NT2/D1 (cell line): Measurements from ENCODE around the gene ERAS.
"Not testable (repeated sequence)": the region's sequence is repeated elsewhere in the genome, so short reads cannot be mapped to it uniquely, and the experiment has no call there.

Experiments used
- DNase-seq: peaks from one replicate; pipeline ENCODE4 v3.0.0-alpha.2; 2011; ENCODE audit warnings: low read depth, low spot score
- H3K27me3 ChIP-seq: 2 replicates; pipeline ENCODE4 v1.6.0; 2011; ENCODE audit warnings: mild to moderate bottlenecking; ENCODE audit not compliant: insufficient read length, insufficient read depth
- H3K36me3 ChIP-seq: 2 replicates; pipeline ENCODE4 v1.6.1; 2011; ENCODE audit warnings: mild to moderate bottlenecking, low read length, mixed read lengths; ENCODE audit not compliant: insufficient read depth, insufficient read length
- H3K4me1 ChIP-seq: 2 replicates; pipeline ENCODE4 v1.5.1; 2011; ENCODE audit not compliant: insufficient read depth, insufficient read length
- H3K4me3 ChIP-seq: 2 replicates; pipeline ENCODE4 v1.5.1; 2011; ENCODE audit warnings: low read depth; ENCODE audit not compliant: insufficient read length
- H3K9ac ChIP-seq: 2 replicates; pipeline ENCODE4 v1.6.0; 2011; ENCODE audit warnings: low read depth; ENCODE audit not compliant: insufficient read length
- H3K9me3 ChIP-seq: 2 replicates; pipeline ENCODE4 v1.5.1; 2011; ENCODE audit warnings: mild to moderate bottlenecking, low read length; ENCODE audit not compliant: insufficient read depth
- SUZ12 ChIP-seq: IDR thresholded peaks from 2 replicates; pipeline ENCODE4 v1.6.1; 2011; ENCODE audit not compliant: insufficient read length, insufficient read depth; ENCODE audit errors: extremely low read depth
- YY1 ChIP-seq: IDR thresholded peaks from 2 replicates; pipeline ENCODE4 v1.6.1; 2011; ENCODE audit not compliant: insufficient read length, insufficient read depth
- ZNF274 ChIP-seq: IDR thresholded peaks from 2 replicates; pipeline ENCODE4 v1.6.1; 2011; ENCODE audit warnings: mild to moderate bottlenecking, low read depth, low read length

The ERAS gene

GRCh38 chrX:48814722-48815121 lies 11.6 kb upstream of the ERAS start:
- DNase-seq, result no peak
- Histone ChIP-seq H3K9ac (no peak overlapping the region), H3K4me3 (no peak overlapping the region), H3K36me3 (peaks cover 47% of the 10 kb centered on the region), H3K4me1 (peaks cover 3% of the 10 kb centered on the region), H3K27me3 (no peaks in the 10 kb centered on the region), H3K9me3 (no peaks in the 10 kb centered on the region)
- TF ChIP-seq SUZ12, result no peak
- TF ChIP-seq ZNF274, result no peak
- TF ChIP-seq YY1, result no peak

GRCh38 chrX:48815266-48815665 lies 11.0 kb upstream of the ERAS start:
- no peak overlapping the region for H3K9ac ChIP-seq
- TF ChIP-seq ZNF274 (no peak), SUZ12 (no peak), YY1 (no peak)
- H3K27me3 ChIP-seq, result no peaks in the 10 kb centered on the region
- H3K4me3 ChIP-seq, result no peak overlapping the region
- H3K4me1 ChIP-seq, result peaks cover 3% of the 10 kb centered on the region
- DNase-seq, result no peak
- peaks cover 52% of the 10 kb centered on the region for H3K36me3 ChIP-seq
- no peaks in the 10 kb centered on the region for H3K9me3 ChIP-seq

GRCh38 chrX:48816014-48816810 lies 10.1 kb upstream of the ERAS start:
- DNase-seq, result no peak
- no peak overlapping the region for H3K9ac ChIP-seq

DNA sequence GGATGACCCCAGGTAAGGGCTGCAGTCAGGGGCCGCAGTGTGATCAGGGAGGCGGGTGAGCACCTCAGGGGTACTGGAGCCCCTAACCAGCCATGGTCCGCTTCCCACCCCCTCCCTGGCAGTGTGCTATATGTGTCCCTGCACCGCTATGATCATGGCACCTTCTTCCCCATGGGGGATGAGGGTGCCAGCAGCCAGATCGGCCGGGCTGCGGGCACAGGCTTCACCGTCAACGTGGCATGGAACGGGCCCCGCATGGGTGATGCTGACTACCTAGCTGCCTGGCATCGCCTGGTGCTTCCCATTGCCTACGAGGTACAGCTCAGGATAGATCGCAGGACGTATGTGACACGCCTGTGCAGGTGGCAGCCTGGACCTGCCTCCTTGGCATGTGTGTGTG lies 8.2 kb upstream of the ERAS start:
- Histone ChIP-seq H3K27me3 (no peaks in the 10 kb centered on the region), H3K9me3 (no peaks in the 10 kb centered on the region), H3K4me1 (peaks cover 3% of the 10 kb centered on the region), H3K9ac (no peak overlapping the region), H3K36me3 (peaks cover 66% of the 10 kb centered on the region), H3K4me3 (no peak overlapping the region)
- no peak for DNase-seq
- TF ChIP-seq YY1 (no peak), ZNF274 (no peak), SUZ12 (no peak)

More at GRCh38 chrX:48816014-48816810, 10.1 kb upstream of the ERAS start:
- H3K9me3 ChIP-seq, result no peaks in the 10 kb centered on the region
- no peaks in the 10 kb centered on the region for H3K27me3 ChIP-seq
- H3K4me1 ChIP-seq, result peaks cover 3% of the 10 kb centered on the region
- H3K4me3 ChIP-seq, result no peak overlapping the region
- TF ChIP-seq ZNF274 (no peak), SUZ12 (no peak), YY1 (no peak)
- peaks cover 56% of the 10 kb centered on the region for H3K36me3 ChIP-seq

- DNase-seq, result no peak
- H3K9ac ChIP-seq, result no peak overlapping the region
- peaks cover 72% of the 10 kb centered on the region for H3K36me3 ChIP-seq
- no peak overlapping the region for H3K4me3 ChIP-seq
- no peaks in the 10 kb centered on the region for H3K27me3 ChIP-seq
- no peak for TF ChIP-seq SUZ12
- no peak for TF ChIP-seq ZNF274
- no peak for TF ChIP-seq YY1
- H3K9me3 ChIP-seq, result no peaks in the 10 kb centered on the region
- H3K4me1 ChIP-seq, result peaks cover 3% of the 10 kb centered on the region
Observed at GRCh38 chrX:48818866-48819265, 7.4 kb upstream of the ERAS start.

DNA sequence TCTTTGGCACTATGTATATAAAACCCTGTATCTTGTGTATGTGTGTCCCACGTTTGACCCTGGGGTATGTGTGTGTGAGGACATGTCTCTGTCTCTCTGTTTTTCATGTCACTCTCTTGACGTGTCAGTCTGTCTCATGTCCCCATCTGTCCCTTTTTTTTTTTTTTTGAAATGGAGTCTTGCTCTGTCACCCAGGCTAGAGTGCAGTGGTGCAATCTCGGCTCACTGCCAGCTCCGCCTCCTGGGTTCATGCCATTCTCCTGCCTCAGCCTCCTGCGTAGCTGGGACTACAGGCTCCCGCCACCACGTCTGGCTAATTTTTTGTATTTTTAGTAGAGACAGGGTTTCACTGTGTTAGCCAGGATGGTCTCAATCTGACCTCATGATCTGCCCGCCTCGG lies 6.9 kb upstream of the ERAS start:
- H3K4me3 ChIP-seq, H3K9ac ChIP-seq, DNase-seq, H3K9me3 ChIP-seq, H3K27me3 ChIP-seq, H3K4me1 ChIP-seq: not testable (repeated sequence)
- H3K36me3 ChIP-seq, result peaks cover 74% of the 10 kb centered on the region

GRCh38 chrX:48823053-48823452 lies 3.3 kb upstream of the ERAS start:
- H3K4me1 ChIP-seq, result peaks cover 2% of the 10 kb centered on the region
- no peak overlapping the region for H3K9ac ChIP-seq
- H3K36me3 ChIP-seq, result peaks cover 58% of the 10 kb centered on the region
- no peaks in the 10 kb centered on the region for H3K27me3 ChIP-seq
- no peak for DNase-seq
- H3K4me3 ChIP-seq, result no peak overlapping the region
- no peaks in the 10 kb centered on the region; the same call in 1 of the 2 replicates for H3K9me3 ChIP-seq
- TF ChIP-seq ZNF274 (no peak), YY1 (no peak), SUZ12 (no peak)
